Right cardiac atrium (tissue), 5 donors: ENCODE results near the gene IGFN1. TPM values are rescaled to one million over a fixed set of nuclear protein-coding genes. Genes with fewer than 3 reads are reported as not detected.
"Not testable (repeated sequence)": the region's sequence is repeated elsewhere in the genome, so short reads cannot be mapped to it uniquely, and the experiment has no call there.

Source experiments
- ATAC-seq, 2 donors: fragments of 200-7000 bp; cut with Tn5 transposase; one replicate each; pipeline versions ENCODE4 v1.8.0 to v1.9.1; 2020; ENCODE audit warnings: moderate library complexity in 2 of 2, mild to moderate bottlenecking in 1 of 2
- DNase-seq, 3 donors: peaks; one replicate each; pipeline ENCODE4 v3.0.0-alpha.2; 2020
- H3K27ac ChIP-seq: one replicate; pipeline ENCODE4 v1.5.1; 2013; ENCODE audit warnings: mild to moderate bottlenecking, low read length, control low read depth, moderate library complexity
- H3K27me3 ChIP-seq: one replicate; pipeline ENCODE4 v1.6.1; 2013; ENCODE audit not compliant: control insufficient read depth, insufficient read depth
- H3K4me1 ChIP-seq: one replicate; pipeline ENCODE4 v1.6.1; 2013; ENCODE audit warnings: low read length; ENCODE audit not compliant: control insufficient read depth, insufficient read depth
- H3K4me3 ChIP-seq: one replicate; pipeline ENCODE4 v1.5.1; 2013; ENCODE audit warnings: low read length, control low read depth
- H3K9me3 ChIP-seq: one replicate; pipeline ENCODE4 v1.6.1; 2013; ENCODE audit warnings: low read length; ENCODE audit not compliant: control insufficient read depth
- WGBS: extraction: QIAGEN DNeasy Blood & Tissue Kit; methylation state at CpG from one replicate; pipeline ENCODE4 v1.1.7; 2013; 5-methylcytosine and 5-hydroxymethylcytosine counted together
- intact Hi-C, 4 donors: fragments of 100-400 bp; cut with DNase I; formaldehyde crosslinking; loops; one replicate each; pipeline versions ENCODE4 v1.11.0 to v1.14.0; 2022 to 2023
- polyA plus RNA-seq: library from polyadenylated mRNA; stranded (reverse); fragments of 200-250 nt; gene quantifications from one replicate; pipeline ENCODE4 v1.2.3, GENCODE V29; 2013
- total RNA-seq, 4 donors: library from RNA; stranded (reverse); fragmentation: NEBNext Ultra II Directional; extraction: Animal tissue kit (Norgen Biotek cat#: 25700); gene quantifications; one replicate each; pipeline ENCODE4 v1.2.1, GENCODE V29; 2021
- donor health status: healthy with polysubstance abuse.
- donor health status: DM: no; HTN: yes; CAD: no.
- donor health status: DM: no; HTN: no; CAD: no.
- donor health status: DM: no; HTN: yes; CAD: no; lungs with severe emphysema.
- donor health status: DM: yes; HTN: yes; CAD: no.

Gene IGFN1
- total and polyA plus RNA-seq, 5 donors: 0.14 to 1.6 (median 0.54) TPM

- no peak for ATAC-seq
- Histone ChIP-seq H3K9me3 (no peaks in the 10 kb centered on the region), H3K4me1 (no peaks in the 10 kb centered on the region), H3K27me3 (no peaks in the 10 kb centered on the region), H3K4me3 (no peak overlapping the region), H3K27ac (no peak overlapping the region)
- intact Hi-C loops: loop anchor here (5.0 to 10.0 kb wide), 5 partner anchors 96 to 156 kb away; no protein-coding TSS in a partner anchor
- 83% methylated on average over 2 of the region's 2 CpGs for WGBS
- DNase-seq: no peak
Observed at GRCh38 chr1:201251411-201251810, 60.8 kb downstream of the IGFN1 start.

GRCh38 chr1:201251851-201252430 lies 61.3 kb downstream of the IGFN1 start:
- Histone ChIP-seq H3K4me3 (no peak overlapping the region), H3K27me3 (no peaks in the 10 kb centered on the region), H3K27ac (no peak overlapping the region), H3K4me1 (no peaks in the 10 kb centered on the region), H3K9me3 (no peaks in the 10 kb centered on the region)
- DNase-seq (no peak), ATAC-seq (no peak)
- intact Hi-C loops: loop anchor here (5.0 to 10.0 kb wide), 5 partner anchors 95 to 155 kb away; no protein-coding TSS in a partner anchor
- WGBS: 67% methylated on average over 11 of the region's 11 CpGs

- H3K27ac ChIP-seq: no peak overlapping the region
- DNase-seq (no peak), ATAC-seq (no peak)
- H3K4me3 ChIP-seq: no peak overlapping the region
- WGBS: 80% methylated on average over 6 of the region's 6 CpGs
- H3K27me3 ChIP-seq: no peaks in the 10 kb centered on the region
- H3K4me1 ChIP-seq: no peaks in the 10 kb centered on the region
- intact Hi-C loops: loop anchor here (5.0 to 10.0 kb wide), 5 partner anchors 94 to 154 kb away; no protein-coding TSS in a partner anchor
- no peaks in the 10 kb centered on the region for H3K9me3 ChIP-seq
Observed at GRCh38 chr1:201252944-201253371, 62.3 kb downstream of the IGFN1 start.

- H3K27me3 ChIP-seq: no peaks in the 10 kb centered on the region
- DNase-seq: no peak
- H3K9me3 ChIP-seq: no peaks in the 10 kb centered on the region
- WGBS: 84% methylated on average over 10 of the region's 10 CpGs
- intact Hi-C loops: loop anchor here (5.0 to 10.0 kb wide), 5 partner anchors 94 to 154 kb away; no protein-coding TSS in a partner anchor
- no peak for ATAC-seq
- H3K27ac ChIP-seq: no peak overlapping the region
- no peaks in the 10 kb centered on the region for H3K4me1 ChIP-seq
- H3K4me3 ChIP-seq: no peak overlapping the region
Observed at GRCh38 chr1:201253411-201253810, 62.8 kb downstream of the IGFN1 start.

GRCh38 chr1:201253906-201254624 lies 63.4 kb downstream of the IGFN1 start:
- Histone ChIP-seq H3K4me1 (no peaks in the 10 kb centered on the region), H3K4me3 (no peak overlapping the region), H3K9me3 (no peaks in the 10 kb centered on the region), H3K27me3 (no peaks in the 10 kb centered on the region), H3K27ac (no peak overlapping the region)
- DNase-seq (no peak), ATAC-seq (peak in 1 of 2 donors; percentile 14)
- intact Hi-C loops: loop anchor here (5.0 to 10.0 kb wide), 5 partner anchors 93 to 153 kb away; no protein-coding TSS in a partner anchor
- WGBS: 76% methylated on average over 9 of the region's 9 CpGs

GRCh38 chr1:201254625-201255478 lies 64.2 kb downstream of the IGFN1 start:
- DNase-seq (peak; percentile 49 to 87 (median 84)), ATAC-seq (peak; percentile 71 to 73)
- intact Hi-C loops: loop anchor here (5.0 to 10.0 kb wide), 5 partner anchors 92 to 152 kb away; no protein-coding TSS in a partner anchor
- Histone ChIP-seq H3K4me1 (no peaks in the 10 kb centered on the region), H3K27me3 (no peaks in the 10 kb centered on the region), H3K27ac (no peak overlapping the region), H3K4me3 (no peak overlapping the region), H3K9me3 (no peaks in the 10 kb centered on the region)
- WGBS: 47% methylated on average over 24 of the region's 24 CpGs

- intact Hi-C loops: loop anchor here in 2 of 4 donors (5.0 to 10.0 kb wide), 3 partner anchors 92 to 149 kb away; no protein-coding TSS in a partner anchor
- DNase-seq (no peak), ATAC-seq (no peak)
- Histone ChIP-seq H3K4me3 (no peak overlapping the region), H3K27me3 (no peaks in the 10 kb centered on the region), H3K9me3 (no peaks in the 10 kb centered on the region), H3K4me1 (no peaks in the 10 kb centered on the region), H3K27ac (no peak overlapping the region)
- 81% methylated on average over 17 of the region's 17 CpGs for WGBS
Observed at GRCh38 chr1:201255479-201256362, 65.1 kb downstream of the IGFN1 start.

- not testable (repeated sequence) for H3K4me3 ChIP-seq, H3K27ac ChIP-seq, H3K9me3 ChIP-seq, DNase-seq, H3K27me3 ChIP-seq, H3K4me1 ChIP-seq, ATAC-seq
- intact Hi-C loops: loop anchor here in 2 of 4 donors (5.0 to 10.0 kb wide), 3 partner anchors 89 to 147 kb away; no protein-coding TSS in a partner anchor
Observed at GRCh38 chr1:201258132-201258531, 67.5 kb downstream of the IGFN1 start.

GRCh38 chr1:201258763-201259230 lies 68.2 kb downstream of the IGFN1 start:
- intact Hi-C loops: loop anchor here in 2 of 4 donors (5.0 to 10.0 kb wide), 3 partner anchors 89 to 146 kb away; no protein-coding TSS in a partner anchor
- H3K27me3 ChIP-seq: no peaks in the 10 kb centered on the region
- 88% methylated on average over 14 of the region's 14 CpGs for WGBS
- ATAC-seq: no peak
- no peak overlapping the region for H3K27ac ChIP-seq
- H3K4me1 ChIP-seq: no peaks in the 10 kb centered on the region
- H3K4me3 ChIP-seq: no peak overlapping the region
- no peaks in the 10 kb centered on the region for H3K9me3 ChIP-seq
- no peak for DNase-seq
